GM18909 (cell line): ENCODE measurements around the gene CATSPERB.
"Not testable (repeated sequence)": the region's sequence is repeated elsewhere in the genome, so short reads cannot be mapped to it uniquely, and the experiment has no call there.

Experiments
- ATAC-seq: cut with Tn5 transposase; IDR thresholded peaks from one replicate; pipeline ENCODE4 v1.9.1; 2021; ENCODE audit warnings: mild to moderate bottlenecking; ENCODE audit not compliant: unreplicated experiment, poor library complexity

Gene CATSPERB

DNA sequence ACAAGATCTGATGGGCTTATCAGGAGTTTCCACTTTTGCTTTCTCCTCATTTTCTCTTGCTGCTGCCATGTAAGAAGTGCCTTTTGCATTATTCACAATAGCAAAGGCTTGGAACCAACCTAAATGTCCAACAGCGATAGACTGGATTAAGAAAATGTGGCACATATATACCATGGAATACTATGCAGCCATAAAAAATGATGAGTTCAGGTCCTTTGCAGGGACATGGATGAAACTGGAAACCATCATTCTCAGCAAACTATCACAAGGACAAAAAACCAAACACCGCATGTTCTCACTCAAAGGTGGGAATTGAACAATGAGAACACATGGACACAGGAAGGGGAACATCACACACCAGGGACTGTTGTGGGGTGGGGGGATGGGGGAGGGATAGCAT, 137.9 kb downstream of the CATSPERB start:
- ATAC-seq, result not testable (repeated sequence)

DNA sequence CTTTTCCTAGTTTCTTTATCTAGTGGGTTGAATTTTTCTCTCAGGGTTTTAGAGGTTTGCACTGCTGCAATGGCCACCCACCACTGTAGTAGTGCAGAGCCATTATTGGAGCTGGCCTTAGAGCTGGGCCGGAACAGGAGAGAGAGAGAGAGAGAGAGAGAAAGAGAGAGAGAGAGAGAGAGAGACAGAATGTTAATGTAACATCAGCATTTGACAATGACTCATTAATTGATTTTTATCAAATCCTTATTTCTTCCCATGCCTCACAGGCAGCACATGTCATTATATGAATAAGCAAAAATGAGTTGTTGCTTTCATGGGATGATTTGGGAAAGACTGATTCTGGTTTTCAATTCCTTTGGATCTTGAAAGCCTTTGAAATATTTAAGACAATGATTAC, 145.5 kb downstream of the CATSPERB start:
- no peak for ATAC-seq

DNA sequence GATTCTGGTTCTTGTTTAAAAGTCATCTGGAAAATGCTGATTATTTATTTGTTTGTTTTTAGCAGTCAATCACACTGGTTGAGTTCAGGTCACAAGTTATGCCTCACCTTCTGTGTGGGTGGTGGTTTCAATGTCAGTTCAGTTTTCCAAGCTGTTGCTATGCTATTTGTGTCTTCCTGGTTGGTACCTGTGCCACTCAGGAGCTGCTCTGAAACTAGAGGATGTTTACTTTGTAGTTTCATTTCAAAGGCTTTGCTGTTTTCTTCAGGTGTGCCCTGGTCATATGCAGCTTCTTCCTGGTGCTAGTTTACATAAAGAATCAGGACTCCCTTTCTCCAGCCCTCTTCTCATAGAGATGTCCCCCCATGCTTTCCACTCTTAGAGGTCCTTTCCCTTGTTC, 146.0 kb downstream of the CATSPERB start:
- ATAC-seq, result no peak

DNA sequence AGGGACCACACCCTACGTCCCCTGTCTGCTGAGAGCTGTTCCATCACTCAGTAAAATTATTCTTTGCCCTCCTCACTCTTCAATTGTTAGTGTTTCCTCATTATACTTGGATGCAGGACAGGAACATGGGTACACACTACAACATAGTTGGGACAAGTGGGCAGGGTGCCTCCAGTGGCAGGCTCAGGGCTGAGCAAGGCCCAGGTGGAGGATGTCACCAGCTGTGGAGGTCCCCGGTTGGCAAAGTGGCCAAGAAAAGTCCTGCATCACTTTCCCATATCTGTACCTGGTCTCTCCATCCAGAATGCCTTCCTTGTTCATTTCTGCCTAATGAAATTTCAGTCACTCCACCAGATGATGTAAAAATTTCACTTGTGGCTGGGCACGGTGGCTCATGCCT, 149.1 kb downstream of the CATSPERB start:
- no peak for ATAC-seq

DNA sequence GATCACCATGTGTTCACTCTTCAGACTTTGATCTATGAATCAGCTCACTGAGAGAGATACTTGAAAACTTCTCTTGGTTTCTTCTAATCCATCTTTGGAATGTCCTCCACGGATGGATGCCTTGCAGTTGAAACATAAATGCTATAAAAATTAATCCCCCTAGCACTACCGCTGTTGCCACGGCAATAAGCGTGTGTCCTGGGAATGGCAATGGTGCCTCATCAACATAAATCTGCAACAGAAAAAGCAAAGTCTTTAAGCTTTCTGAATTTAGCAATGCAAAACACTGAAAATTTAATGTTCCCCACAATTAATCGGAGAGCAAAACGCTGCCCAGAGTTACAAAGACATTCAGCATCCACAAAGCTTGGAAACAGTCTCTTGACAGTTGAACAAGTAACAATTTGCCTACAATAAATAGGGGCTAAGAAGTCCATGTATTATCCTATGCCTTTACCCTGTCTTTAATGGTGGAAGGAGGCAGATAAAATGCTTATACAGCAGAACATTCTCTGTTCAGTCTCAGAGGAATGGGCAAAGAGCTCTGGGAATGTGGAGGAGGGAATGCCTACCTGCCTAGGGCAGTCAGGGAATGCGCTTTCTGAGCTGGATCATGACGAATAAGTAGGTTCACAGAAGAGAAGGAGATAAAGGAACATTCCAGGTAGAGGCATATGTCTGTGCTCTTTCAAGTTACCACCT, 150.9 kb downstream of the CATSPERB start:
- ATAC-seq, result no peak

DNA sequence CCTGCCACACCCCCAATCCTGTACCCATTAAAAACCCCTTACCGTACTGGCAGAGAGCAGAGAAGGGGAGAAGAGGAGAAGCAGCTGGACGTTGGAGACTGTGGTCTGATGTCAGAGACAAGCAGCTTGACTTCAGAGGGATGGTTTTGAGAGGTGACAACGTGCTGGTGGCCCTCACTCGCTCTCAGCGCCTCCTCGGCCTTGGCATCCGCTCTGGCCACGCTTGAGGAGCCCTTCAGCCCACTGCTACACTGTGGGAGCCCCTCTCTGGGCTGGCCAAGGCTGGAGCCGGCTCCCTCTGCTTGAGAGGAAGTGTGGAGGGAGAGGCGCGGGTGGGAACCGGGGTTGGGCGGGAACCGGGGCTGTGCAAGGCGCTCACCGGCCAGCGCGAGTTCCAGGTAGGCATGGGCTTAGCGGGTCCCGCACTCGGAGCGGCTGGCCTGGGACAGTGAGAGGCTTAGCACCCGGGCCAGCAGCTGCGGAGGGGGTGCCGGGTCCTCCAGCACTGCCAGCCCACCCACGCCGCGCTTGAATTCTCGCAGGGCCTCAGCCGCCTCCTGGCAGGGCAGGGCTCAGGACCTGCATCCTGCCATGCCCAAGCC, 154.2 kb downstream of the CATSPERB start:
- no peak for ATAC-seq

DNA sequence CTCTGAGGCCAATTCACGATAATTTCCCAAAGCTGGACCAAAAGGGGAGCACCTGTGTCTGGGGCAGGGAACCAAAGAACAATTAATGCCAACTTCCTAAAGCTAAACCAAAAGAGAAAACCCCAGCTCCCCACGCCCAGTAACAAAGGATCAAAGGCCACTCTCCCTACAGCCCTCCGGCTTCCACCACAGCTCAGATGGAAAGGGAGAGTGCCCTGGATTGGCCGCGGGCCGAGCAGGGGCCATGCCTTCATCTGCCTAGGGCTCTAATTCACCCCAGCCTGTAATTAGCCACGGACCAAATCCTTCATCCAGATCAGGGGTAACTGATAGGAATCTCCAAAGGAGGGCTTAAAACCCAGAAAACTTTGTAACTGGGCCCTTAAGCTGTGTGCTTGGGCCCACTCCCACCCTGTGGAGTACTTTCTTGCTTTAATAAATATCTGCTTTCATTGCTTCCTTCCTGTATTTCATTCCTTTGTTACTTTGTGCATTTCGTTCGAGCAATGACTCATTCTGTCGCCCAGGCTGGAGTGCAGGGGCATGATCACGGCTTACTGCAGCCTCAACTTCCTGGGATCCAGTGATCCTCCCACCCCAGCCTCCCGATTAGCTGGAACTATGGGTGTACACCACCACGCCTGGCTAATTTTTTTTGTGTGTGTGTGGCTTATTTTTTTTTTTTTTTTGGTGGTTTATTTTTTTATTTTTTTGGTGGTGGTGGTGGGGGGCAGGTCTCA, 156.2 kb downstream of the CATSPERB start:
- no peak for ATAC-seq

DNA sequence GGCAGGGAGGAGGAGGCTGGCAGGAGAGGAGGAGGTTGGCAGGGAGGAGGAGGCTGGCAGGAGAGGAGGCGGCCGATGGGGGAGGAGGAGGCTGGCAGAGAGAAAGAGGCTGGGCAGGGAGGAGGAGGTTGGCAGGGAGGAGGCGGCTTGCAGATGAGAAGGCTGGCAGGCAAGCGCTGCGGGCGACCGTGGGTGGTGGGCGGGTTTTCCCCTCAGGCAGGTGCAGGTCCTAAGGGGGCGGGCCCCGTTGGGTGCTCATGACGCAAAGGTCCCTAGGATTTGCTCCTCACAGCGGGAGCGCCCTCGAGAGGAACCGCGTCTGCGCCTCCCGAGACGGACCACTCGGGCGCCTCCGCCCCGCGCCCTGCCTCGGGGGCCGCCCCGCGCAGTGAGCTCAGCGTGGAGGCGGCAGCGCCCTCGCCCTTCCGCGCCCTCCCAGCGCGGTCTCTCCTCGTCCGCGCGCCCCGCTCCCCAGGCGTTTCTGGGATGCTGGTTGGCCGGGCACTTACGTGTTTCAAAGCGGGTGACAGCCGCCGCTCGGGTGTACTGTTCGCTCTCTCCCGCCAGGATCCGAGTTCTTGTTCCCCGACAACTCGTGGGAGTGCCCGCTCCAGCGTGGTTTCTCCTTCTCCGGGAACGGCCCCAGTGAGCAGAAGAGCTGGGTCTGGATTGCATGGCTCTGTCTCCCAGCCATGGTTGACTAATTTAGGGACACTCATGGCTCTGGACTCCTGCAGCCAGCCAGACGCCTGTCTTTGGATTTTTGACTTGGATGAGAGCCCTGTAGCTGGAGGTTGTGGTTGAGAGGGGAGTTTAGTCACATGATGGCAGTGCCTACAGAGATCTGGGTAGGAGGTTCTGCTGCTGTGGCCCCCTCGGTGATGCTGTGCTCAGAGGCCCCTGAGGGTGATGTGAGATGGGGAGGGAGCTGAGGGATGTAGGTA, 157.7 kb downstream of the CATSPERB start:
- ATAC-seq, result no peak

DNA sequence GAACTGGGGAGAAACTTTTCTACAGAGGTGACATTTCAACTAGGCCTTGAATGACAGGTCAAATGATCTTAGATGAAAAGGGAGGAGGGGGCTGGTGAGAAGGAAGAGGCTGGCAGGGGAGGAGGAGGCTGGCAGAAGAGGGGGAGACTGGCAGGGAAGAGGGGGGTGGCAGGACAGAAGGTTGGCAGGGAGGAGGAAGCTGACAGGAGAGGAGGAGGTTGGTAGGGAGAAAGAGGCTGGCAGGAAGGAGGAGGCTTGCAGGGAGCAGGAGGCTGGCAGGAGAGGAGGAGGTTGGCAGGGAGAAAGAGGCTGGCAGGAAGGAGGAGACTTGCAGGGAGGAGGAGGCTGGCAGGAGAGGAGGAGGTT, 158.4 kb downstream of the CATSPERB start:
- ATAC-seq, result no peak

DNA sequence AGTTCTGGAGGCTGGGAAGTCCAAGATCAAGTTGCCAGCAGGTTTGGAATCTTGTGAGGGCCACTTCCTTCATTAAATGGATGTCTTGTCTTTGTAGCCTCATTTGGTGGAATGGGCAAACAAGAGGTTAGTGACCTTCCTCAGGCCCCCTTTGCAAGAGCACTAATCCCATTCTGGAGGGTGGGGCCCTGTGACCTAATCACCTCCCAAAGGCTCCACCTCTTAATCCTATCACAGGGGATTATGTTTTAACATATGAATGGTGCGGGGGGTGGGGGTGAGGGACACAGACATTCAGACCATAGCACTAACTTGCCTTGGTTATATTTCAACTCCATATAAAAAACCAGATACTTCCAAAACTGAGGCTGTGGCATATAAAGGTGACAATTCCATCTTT, 161.9 kb downstream of the CATSPERB start:
- ATAC-seq, result no peak

DNA sequence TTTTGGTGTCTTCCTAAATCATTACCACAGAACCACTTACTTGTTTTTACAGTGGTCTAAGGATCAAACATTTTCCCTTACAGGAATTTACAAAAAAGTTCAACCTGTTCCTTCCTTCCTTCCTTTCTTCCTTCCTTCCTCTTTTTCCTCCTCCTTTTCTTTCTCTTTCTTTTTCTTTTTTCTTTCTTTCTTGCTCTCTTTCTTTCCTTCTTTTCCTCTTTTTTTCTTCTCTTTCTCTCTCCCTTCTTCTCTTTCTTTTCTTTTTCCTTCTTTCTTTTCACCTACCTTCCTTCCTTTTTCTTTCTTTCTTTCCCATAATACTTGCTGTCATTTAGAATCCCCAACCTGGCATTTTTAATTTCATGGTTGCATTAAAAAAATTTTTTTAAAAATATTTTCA, 162.6 kb downstream of the CATSPERB start:
- no peak for ATAC-seq

DNA sequence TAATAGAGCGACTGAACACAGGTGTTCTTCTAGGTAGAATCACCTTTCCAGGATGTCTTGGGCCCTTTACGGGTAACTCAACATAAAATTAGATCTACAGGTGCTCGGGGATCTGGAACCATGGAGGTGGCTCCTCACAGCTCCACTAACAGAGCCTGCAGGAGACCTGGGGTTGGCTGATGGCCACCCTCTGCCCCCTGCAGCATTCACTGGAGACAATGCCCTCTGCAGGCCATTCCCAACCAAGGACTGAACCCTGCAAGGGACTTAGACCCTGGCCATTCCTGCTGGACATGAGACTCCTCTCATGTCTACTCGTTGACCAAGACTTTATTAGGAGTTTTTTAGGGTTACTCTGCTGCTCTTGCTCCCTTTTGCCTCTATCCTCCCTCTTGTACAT, 163.3 kb downstream of the CATSPERB start:
- no peak for ATAC-seq

DNA sequence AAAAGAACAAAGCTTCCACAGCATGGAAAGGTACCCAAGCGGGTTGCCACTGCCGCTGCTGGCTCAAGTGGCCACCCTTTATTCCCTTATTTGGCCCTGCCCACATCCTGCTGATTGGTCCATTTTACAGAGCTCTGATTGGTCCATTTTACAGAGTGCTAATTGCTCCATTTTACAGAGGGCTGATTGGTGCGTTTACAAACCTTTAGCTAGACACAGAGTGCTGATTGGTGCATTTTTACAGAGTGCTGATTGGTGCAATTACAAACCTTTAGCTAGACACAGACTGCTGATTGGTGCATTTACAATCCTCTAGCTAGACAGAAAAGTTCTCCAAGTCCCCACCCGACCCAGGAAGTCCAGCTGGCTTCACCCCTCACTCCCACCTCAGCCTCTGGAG, 164.1 kb downstream of the CATSPERB start:
- ATAC-seq, result not testable (repeated sequence)

DNA sequence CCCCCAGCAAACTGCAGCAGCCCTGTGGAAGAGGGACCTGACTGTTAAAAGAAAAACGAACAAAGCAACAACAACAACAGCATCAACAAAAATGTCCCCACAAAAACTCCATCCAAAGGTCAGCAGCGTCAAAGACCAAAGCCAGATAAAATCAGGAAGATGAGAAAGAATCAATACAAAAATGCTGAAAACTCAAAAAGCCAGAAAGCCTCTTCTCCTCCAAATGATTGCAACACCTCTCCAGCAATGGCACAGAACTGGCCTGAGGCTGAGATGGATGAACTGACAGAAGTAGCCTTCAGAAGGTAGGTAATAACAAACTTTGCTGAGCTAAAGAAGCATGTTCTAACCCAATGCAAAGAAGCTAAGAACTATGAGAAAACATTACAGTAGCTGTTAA, 176.4 kb downstream of the CATSPERB start:
- ATAC-seq, result no peak

DNA sequence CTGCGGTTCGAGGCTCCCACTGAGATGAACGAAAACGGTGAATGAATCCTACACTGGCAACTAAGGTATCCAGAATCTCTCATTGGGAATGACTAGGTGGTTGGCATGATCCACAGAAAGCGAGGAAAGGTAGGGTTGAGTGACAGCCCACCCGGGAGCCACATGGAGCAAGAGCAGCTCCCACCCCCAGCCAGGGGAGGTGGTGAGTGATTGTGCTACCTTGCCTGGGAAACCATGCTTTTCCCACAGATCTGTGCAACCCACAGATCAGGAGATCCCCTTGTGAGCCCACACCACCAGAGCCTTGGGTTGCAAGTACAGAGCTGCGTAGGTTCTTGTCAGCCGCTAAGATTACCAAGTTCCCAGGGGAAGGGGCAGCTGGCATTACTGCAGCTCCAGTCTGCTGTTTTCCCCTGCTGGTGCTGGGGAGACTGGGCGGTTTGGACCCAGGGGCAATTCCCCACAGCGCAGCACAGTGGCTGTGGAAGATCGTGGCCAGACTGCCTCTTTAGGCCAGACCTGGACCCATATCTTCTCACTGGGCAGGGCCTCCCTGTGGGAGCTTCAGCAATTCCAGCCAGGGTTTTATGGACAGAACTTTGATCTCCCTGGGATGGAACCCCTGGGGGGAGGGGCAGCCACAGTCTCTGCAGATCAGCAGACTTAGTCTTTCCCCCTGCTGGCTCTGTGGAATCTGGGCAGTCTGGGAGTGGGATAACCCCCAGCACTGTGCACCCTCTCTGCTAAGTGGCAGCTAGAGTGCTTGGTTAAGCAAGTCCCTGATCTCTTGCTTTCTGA, 177.2 kb downstream of the CATSPERB start:
- no peak for ATAC-seq

DNA sequence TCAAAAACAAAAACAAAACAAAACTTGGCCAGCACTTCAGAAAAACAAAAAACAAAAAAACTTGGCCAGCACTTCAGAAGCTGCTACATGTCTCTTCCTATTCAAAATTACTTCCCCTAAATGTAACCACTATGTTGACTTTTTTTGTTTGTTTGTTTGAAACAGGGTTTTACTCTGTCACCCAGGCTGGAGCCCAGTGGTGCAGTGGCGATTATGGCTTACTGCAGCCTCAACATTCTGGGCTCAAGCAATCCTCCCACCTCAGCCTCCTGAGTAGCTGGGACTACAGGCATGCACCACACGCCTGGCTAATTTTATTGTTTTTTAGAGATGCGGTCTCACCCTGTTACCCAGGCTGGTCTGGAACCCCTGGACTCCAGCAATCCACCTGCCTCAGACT, 183.8 kb downstream of the CATSPERB start:
- no peak for ATAC-seq

DNA sequence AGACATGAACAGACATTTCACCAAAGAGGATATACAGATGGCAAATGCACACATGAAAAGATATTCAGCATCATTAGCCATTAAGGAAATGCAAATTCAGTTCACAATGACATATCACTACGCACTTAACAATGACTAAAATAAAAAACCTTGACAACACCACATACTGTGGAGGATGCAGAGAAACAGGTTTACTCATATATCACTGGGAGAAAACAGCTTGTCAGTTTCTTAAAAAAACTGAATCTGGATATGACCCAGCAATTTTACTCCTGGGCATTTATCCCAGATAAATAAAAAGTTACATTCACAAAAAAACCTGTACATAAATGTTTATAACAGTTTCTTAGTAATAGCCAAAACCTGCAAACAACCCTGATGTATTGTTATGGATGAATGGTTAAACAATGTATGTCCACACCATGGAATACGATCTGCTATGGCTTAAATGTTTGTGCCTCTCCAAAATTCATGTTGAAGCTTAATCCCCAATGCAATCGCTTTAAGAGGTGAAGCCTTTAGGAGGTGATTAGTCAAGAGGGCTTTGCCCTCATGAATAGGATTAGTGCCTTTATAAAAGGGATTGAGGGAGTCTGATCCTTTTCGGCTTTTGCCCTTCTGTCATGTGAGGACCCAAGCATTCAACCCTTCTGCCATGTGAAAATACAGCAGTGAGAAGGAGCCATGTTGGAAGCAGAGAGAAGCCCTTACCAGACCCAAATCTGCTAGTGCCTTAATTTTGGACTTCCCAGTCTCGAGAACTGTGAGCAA, 185.8 kb downstream of the CATSPERB start:
- ATAC-seq, result no peak

DNA sequence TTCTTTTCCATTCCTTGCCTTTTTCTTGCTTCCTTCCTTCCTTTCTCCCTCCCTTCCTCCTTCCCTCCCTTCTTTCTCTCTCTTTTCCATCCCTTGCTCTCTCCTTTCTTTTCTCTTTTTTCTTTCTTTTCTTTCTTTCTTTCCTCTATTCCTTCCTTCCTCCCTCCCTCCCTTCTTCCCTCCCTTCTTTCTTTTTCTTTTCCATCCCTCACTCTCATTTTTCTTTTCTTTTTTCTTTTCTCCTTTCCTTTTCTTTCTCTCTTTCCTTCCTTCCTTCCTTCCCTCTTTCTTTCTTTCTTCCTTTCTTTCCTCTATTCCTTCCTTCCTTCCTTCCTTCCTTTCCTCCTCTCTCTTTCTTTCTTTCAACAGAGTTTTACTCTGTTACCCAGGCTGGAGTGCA, 186.7 kb downstream of the CATSPERB start:
- no peak for ATAC-seq

DNA sequence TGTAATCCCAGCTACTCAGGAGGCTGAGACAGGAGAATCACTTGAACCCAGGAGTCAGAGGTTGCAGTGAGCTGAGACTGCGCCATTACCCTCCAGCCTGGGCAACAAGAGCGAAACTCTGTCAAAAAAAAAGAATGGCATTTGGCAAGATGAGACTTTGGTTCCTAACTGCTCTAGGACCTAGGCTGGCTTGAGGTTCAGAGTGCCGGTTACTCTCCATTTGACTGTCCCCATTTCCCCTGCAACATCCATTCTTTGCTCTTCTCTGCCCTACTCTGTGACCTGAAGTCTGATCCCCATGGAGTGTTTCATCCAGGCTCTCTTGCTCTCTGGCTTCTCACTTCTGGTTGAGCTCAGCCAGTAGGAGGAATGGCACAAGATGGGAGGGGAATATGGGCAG, 195.6 kb downstream of the CATSPERB start:
- ATAC-seq, result no peak
